SK-N-SH treated with all-trans-retinoic acid at 6 μM for 48 hours (cell line): ENCODE data around the gene TAOK3.

Source experiments
- ATAC-seq: fragments of 200-7000 bp; cut with Tn5 transposase; 3 replicates; pipeline ENCODE4 v1.9.1; 2020; ENCODE audit warnings: mild to moderate bottlenecking, moderate library complexity
- ARNTL ChIP-seq: fragments of 450-650 bp; formaldehyde crosslinking; IDR thresholded peaks from 2 replicates; pipeline ENCODE4 v1.5.0; 2020; ENCODE audit warnings: low read depth, mild to moderate bottlenecking, moderate library complexity, borderline replicate concordance
- BACH2 ChIP-seq: fragments of 250-450 bp; sonication (Bioruptor Pico); IDR thresholded peaks from 2 replicates; pipeline ENCODE4 v1.9.0; 2021; ENCODE audit warnings: mild to moderate bottlenecking, borderline replicate concordance
- CSDC2 ChIP-seq: fragments of 250-450 bp; sonication (Bioruptor Pico); IDR thresholded peaks from 2 replicates; pipeline ENCODE4 v1.5.0; 2020; ENCODE audit warnings: mild to moderate bottlenecking, moderate library complexity
- ESRRG ChIP-seq: fragments of 250-450 bp; sonication (Bioruptor Pico); IDR thresholded peaks from 2 replicates; pipeline ENCODE4 v1.6.1; 2021; ENCODE audit warnings: mild to moderate bottlenecking
- GLIS3 ChIP-seq: fragments of 250-450 bp; sonication (Bioruptor Pico); IDR thresholded peaks from 2 replicates; pipeline ENCODE4 v1.5.0; 2020; ENCODE audit warnings: mild to moderate bottlenecking, moderate library complexity
- ISL1 ChIP-seq: fragments of 250-450 bp; sonication (Bioruptor Pico); IDR thresholded peaks from 2 replicates; pipeline ENCODE4 v2.1.2; 2022; ENCODE audit warnings: mild to moderate bottlenecking, moderate library complexity
- OSR1 ChIP-seq: fragments of 250-450 bp; sonication (Bioruptor Pico); IDR thresholded peaks from 2 replicates; pipeline ENCODE4 v1.8.0; 2022; ENCODE audit warnings: moderate library complexity, mild to moderate bottlenecking, inconsistent platforms
- PPARA ChIP-seq: fragments of 250-450 bp; sonication (Bioruptor Pico); IDR thresholded peaks from 2 replicates; pipeline ENCODE4 v1.5.0; 2020; ENCODE audit warnings: mild to moderate bottlenecking, borderline replicate concordance
- SNAI2 ChIP-seq: fragments of 250-450 bp; sonication (Bioruptor Pico); IDR thresholded peaks from 2 replicates; pipeline ENCODE4 v1.5.0; 2020; ENCODE audit warnings: mild to moderate bottlenecking, moderate library complexity
- TCF4 ChIP-seq: fragments of 250-450 bp; sonication (Bioruptor Pico); IDR thresholded peaks from 2 replicates; pipeline ENCODE4 v1.8.0; 2021; ENCODE audit warnings: mild to moderate bottlenecking, moderate library complexity, borderline replicate concordance
- TOX ChIP-seq: fragments of 250-450 bp; sonication (Bioruptor Pico); IDR thresholded peaks from 2 replicates; pipeline ENCODE4 v1.8.0; 2021; ENCODE audit warnings: mild to moderate bottlenecking, moderate library complexity, borderline replicate concordance
- ZC3H10 ChIP-seq: fragments of 250-450 bp; sonication (Bioruptor Pico); IDR thresholded peaks from 2 replicates; pipeline ENCODE4 v1.5.1; 2021; ENCODE audit warnings: mild to moderate bottlenecking, moderate library complexity
- ZFP3 ChIP-seq: fragments of 250-450 bp; sonication (Bioruptor Pico); IDR thresholded peaks from 2 replicates; pipeline ENCODE4 v1.5.0; 2020; ENCODE audit warnings: mild to moderate bottlenecking, moderate library complexity
- ZFP30 ChIP-seq: fragments of 450-650 bp; formaldehyde crosslinking; IDR thresholded peaks from 2 replicates; pipeline ENCODE4 v1.5.0; 2022; ENCODE audit warnings: mild to moderate bottlenecking, moderate library complexity
- ZNF565 ChIP-seq: fragments of 450-650 bp; formaldehyde crosslinking; conservative IDR thresholded peaks from 2 replicates; pipeline ENCODE4 v1.5.0; 2020; ENCODE audit warnings: low read depth, mild to moderate bottlenecking, moderate library complexity
- ZNF70 ChIP-seq: fragments of 450-650 bp; formaldehyde crosslinking; IDR thresholded peaks from 2 replicates; pipeline ENCODE4 v1.5.0; 2020; ENCODE audit warnings: mild to moderate bottlenecking, moderate library complexity
- ZNF8 ChIP-seq: fragments of 450-650 bp; formaldehyde crosslinking; IDR thresholded peaks from 2 replicates; pipeline ENCODE4 v1.5.0; 2020; ENCODE audit warnings: mild to moderate bottlenecking, moderate library complexity
- TF ChIP-seq, protein P1 (sequence below): fragments of 250-450 bp; sonication (Bioruptor Pico); IDR thresholded peaks from 2 replicates; pipeline ENCODE4 v1.8.0; 2020; ENCODE audit warnings: mild to moderate bottlenecking, moderate library complexity, borderline replicate concordance
- TF ChIP-seq, protein P2 (sequence below): fragments of 250-450 bp; sonication (Bioruptor Pico); IDR thresholded peaks from 2 replicates; pipeline ENCODE4 v1.5.1; 2020; ENCODE audit warnings: low read depth, mild to moderate bottlenecking, moderate library complexity
- TF ChIP-seq, protein P3 (sequence below): fragments of 250-450 bp; sonication (Bioruptor Pico); IDR thresholded peaks from 2 replicates; pipeline ENCODE4 v1.8.0; 2021; ENCODE audit warnings: low read depth, mild to moderate bottlenecking, moderate library complexity, borderline replicate concordance
- TF ChIP-seq, protein P4 (sequence below): fragments of 250-450 bp; sonication (Bioruptor Pico); IDR thresholded peaks from 2 replicates; pipeline ENCODE4 v1.5.1; 2021; ENCODE audit warnings: mild to moderate bottlenecking, moderate library complexity

Gene TAOK3

DNA sequence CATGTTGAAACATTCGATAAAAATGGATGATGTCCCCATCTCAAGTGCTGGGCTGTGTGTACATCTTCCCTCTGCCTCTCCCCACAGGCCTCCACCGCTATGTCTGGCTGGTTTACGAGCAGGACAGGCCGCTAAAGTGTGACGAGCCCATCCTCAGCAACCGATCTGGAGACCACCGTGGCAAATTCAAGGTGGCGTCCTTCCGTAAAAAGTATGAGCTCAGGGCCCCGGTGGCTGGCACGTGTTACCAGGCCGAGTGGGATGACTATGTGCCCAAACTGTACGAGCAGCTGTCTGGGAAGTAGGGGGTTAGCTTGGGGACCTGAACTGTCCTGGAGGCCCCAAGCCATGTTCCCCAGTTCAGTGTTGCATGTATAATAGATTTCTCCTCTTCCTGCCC lies 228.2 kb downstream of the TAOK3 start (continued):
- TF ChIP-seq, protein P1, sequence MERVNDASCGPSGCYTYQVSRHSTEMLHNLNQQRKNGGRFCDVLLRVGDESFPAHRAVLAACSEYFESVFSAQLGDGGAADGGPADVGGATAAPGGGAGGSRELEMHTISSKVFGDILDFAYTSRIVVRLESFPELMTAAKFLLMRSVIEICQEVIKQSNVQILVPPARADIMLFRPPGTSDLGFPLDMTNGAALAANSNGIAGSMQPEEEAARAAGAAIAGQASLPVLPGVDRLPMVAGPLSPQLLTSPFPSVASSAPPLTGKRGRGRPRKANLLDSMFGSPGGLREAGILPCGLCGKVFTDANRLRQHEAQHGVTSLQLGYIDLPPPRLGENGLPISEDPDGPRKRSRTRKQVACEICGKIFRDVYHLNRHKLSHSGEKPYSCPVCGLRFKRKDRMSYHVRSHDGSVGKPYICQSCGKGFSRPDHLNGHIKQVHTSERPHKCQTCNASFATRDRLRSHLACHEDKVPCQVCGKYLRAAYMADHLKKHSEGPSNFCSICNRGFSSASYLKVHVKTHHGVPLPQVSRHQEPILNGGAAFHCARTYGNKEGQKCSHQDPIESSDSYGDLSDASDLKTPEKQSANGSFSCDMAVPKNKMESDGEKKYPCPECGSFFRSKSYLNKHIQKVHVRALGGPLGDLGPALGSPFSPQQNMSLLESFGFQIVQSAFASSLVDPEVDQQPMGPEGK (CRISPR knock-in tag), result no peak

DNA sequence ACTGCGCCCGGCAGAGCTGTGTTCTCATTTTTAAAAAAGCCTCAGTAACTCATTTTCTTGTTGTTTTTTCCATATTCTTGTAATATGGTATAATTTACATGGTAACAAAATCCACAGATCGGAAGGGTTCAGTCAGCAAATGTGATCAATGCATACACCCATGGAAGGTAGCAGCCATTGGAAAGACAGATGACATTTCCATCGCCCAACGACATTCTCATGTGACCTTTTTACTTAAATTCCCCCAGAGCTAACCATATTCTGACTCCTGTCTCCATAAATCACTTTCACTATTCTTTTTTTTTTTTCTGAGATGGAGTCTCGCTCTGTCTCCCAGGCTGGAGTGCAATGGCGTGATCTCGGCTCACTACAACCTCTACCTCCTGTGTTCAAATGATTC lies 231.9 kb downstream of the TAOK3 start:
- TF ChIP-seq ESRRG (CRISPR knock-in tag) (no peak), ZNF8 (CRISPR knock-in tag) (no peak), ZNF70 (no peak), ZNF565 (CRISPR knock-in tag) (no peak), ZFP30 (no peak), BACH2 (CRISPR knock-in tag) (no peak), ARNTL (CRISPR knock-in tag) (no peak), OSR1 (CRISPR knock-in tag) (no peak), TOX (CRISPR knock-in tag) (no peak), ZC3H10 (CRISPR knock-in tag) (no peak), ZFP3 (no peak), SNAI2 (CRISPR knock-in tag) (no peak)
- TF ChIP-seq, protein P2, sequence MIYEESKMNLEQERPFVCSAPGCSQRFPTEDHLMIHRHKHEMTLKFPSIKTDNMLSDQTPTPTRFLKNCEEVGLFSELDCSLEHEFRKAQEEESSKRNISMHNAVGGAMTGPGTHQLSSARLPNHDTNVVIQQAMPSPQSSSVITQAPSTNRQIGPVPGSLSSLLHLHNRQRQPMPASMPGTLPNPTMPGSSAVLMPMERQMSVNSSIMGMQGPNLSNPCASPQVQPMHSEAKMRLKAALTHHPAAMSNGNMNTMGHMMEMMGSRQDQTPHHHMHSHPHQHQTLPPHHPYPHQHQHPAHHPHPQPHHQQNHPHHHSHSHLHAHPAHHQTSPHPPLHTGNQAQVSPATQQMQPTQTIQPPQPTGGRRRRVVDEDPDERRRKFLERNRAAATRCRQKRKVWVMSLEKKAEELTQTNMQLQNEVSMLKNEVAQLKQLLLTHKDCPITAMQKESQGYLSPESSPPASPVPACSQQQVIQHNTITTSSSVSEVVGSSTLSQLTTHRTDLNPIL (CRISPR knock-in tag), result no peak
- no peak for ATAC-seq

DNA sequence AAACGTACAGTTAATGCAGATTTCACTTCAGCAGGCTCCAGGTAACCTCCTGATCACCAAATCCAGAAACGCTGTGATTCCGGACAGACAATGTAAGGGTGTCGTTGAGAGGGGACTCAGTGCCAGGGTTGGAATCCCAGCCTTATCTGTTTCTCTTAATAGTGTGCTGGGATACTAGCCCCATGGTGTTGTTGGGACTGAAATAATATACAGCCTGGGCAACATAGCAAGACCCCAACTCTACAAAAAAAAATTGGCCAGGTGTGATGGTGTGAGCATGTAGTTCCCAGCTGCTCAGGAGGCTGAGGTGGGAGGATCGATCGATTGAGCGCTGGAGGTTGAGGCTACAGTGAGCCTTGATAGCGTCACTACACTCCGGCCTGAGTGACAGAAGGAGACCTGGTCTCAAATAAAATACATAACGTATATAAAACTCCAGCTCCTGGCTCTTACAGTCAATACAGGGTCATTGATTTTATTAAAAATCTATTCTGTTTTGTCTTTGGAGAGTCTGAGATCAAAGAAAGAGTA lies 235.5 kb downstream of the TAOK3 start:
- no peak for TF ChIP-seq GLIS3
- TF ChIP-seq ZNF565 (CRISPR knock-in tag), result no peak
- TF ChIP-seq, protein P3, sequence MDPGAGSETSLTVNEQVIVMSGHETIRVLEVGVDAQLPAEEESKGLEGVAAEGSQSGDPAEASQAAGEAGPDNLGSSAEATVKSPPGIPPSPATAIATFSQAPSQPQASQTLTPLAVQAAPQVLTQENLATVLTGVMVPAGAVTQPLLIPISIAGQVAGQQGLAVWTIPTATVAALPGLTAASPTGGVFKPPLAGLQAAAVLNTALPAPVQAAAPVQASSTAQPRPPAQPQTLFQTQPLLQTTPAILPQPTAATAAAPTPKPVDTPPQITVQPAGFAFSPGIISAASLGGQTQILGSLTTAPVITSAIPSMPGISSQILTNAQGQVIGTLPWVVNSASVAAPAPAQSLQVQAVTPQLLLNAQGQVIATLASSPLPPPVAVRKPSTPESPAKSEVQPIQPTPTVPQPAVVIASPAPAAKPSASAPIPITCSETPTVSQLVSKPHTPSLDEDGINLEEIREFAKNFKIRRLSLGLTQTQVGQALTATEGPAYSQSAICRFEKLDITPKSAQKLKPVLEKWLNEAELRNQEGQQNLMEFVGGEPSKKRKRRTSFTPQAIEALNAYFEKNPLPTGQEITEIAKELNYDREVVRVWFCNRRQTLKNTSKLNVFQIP, result no peak
- TF ChIP-seq OSR1 (CRISPR knock-in tag), result no peak
- no peak for TF ChIP-seq TOX (CRISPR knock-in tag)
- no peak for TF ChIP-seq ZNF8 (CRISPR knock-in tag)
- no peak for TF ChIP-seq SNAI2 (CRISPR knock-in tag)
- TF ChIP-seq, protein P2 (CRISPR knock-in tag), result no peak
- TF ChIP-seq, protein P1 (CRISPR knock-in tag), result no peak
- no peak for TF ChIP-seq PPARA (CRISPR knock-in tag)
- TF ChIP-seq ISL1 (CRISPR knock-in tag), result no peak
- no peak for TF ChIP-seq CSDC2 (CRISPR knock-in tag)
- no peak for TF ChIP-seq TCF4 (CRISPR knock-in tag)
- TF ChIP-seq ZNF70, result no peak
- TF ChIP-seq, protein P4, sequence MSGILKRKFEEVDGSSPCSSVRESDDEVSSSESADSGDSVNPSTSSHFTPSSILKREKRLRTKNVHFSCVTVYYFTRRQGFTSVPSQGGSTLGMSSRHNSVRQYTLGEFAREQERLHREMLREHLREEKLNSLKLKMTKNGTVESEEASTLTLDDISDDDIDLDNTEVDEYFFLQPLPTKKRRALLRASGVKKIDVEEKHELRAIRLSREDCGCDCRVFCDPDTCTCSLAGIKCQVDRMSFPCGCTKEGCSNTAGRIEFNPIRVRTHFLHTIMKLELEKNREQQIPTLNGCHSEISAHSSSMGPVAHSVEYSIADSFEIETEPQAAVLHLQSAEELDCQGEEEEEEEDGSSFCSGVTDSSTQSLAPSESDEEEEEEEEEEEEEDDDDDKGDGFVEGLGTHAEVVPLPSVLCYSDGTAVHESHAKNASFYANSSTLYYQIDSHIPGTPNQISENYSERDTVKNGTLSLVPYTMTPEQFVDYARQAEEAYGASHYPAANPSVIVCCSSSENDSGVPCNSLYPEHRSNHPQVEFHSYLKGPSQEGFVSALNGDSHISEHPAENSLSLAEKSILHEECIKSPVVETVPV (CRISPR knock-in tag), result no peak
- TF ChIP-seq ZFP3, result no peak
- no peak for TF ChIP-seq ZC3H10 (CRISPR knock-in tag)
- ATAC-seq, result no peak
